ENCODE data around the gene ZMYND11.

DNA sequence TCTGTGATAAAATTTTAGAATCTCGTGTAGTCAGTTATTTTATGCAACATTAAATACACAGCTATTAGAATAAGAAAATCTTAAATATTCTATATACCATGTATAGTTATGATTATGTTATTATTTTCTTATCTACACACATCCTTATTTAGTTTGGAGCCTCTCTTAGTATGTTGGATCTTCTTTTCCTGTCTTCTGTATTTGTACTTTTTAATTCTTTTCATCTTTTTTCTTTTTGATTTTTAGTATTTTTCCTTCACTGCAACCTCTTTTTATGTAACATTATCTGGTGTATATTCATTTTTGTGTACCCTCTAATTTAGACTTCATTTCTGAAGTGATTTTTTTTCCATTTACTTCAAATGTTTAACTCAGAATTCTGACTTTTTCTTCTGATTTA lies 48.9 kb downstream of the ZMYND11 start:
- no peak for TF ChIP-seq FOXM1 (IDR thresholded peaks at IDR 0.05; ENCODE audit: borderline replicate concordance)
- TF ChIP-seq BHLHE40 (IDR thresholded peaks at IDR 0.05; ENCODE audit: borderline replicate concordance) = no peak
- TF ChIP-seq ELF4 (IDR thresholded peaks at IDR 0.05) = no peak
- TF ChIP-seq, protein P1, sequence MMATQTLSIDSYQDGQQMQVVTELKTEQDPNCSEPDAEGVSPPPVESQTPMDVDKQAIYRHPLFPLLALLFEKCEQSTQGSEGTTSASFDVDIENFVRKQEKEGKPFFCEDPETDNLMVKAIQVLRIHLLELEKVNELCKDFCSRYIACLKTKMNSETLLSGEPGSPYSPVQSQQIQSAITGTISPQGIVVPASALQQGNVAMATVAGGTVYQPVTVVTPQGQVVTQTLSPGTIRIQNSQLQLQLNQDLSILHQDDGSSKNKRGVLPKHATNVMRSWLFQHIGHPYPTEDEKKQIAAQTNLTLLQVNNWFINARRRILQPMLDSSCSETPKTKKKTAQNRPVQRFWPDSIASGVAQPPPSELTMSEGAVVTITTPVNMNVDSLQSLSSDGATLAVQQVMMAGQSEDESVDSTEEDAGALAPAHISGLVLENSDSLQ (IDR thresholded peaks at IDR 0.05) = no peak
- TF ChIP-seq CTBP1 (IDR thresholded peaks at IDR 0.05; ENCODE audit: borderline replicate concordance) = no peak
- TF ChIP-seq LEF1 (IDR thresholded peaks at IDR 0.05; ENCODE audit: borderline replicate concordance) = no peak
- TF ChIP-seq ZNF384 (IDR thresholded peaks at IDR 0.05) = no peak
- TF ChIP-seq NFRKB (IDR thresholded peaks at IDR 0.05) = no peak
- TF ChIP-seq TARDBP (IDR thresholded peaks at IDR 0.05) = no peak
- TF ChIP-seq L3MBTL2 (conservative IDR thresholded peaks at IDR 0.05) = no peak
- TF ChIP-seq FOXA1 (IDR thresholded peaks at IDR 0.05) = no peak
- TF ChIP-seq HDGF (IDR thresholded peaks at IDR 0.05; ENCODE audit: borderline replicate concordance) = no peak
- no peak for TF ChIP-seq SUZ12 (IDR thresholded peaks at IDR 0.05)

All from HEK293T (cell line).